Stimulated activated CD4-positive, alpha-beta T cell treated with anti-CD3 and anti-CD28 coated beads, Interleukin-12 subunit alpha, Interleukin-12 subunit beta, amount 100 ng/mL, for 4 hours (primary cell): Measurements from ENCODE around the gene SPOP.
"Not testable (repeated sequence)": the region's sequence is repeated elsewhere in the genome, so short reads cannot be mapped to it uniquely, and the experiment has no call there.

ENCODE experiments used
- DNase-seq: peaks from one replicate; pipeline ENCODE4 v3.0.0-alpha.2; 2020

SPOP gene

GRCh38 chr17:49694847-49695697 lies 17.2 kb upstream of the SPOP start:
- DNase-seq, result peak; percentile 71

- no peak for DNase-seq
Measured at GRCh38 chr17:49692751-49693150, 14.9 kb upstream of the SPOP start.

GRCh38 chr17:49691677-49692191 lies 13.8 kb upstream of the SPOP start:
- DNase-seq, result no peak

GRCh38 chr17:49691086-49691676 lies 13.3 kb upstream of the SPOP start:
- no peak for DNase-seq

- no peak for DNase-seq
Measured at GRCh38 chr17:49690256-49690655, 12.4 kb upstream of the SPOP start.

GRCh38 chr17:49688848-49689247 lies 11.0 kb upstream of the SPOP start:
- DNase-seq, result no peak

GRCh38 chr17:49687878-49688491 lies 10.1 kb upstream of the SPOP start:
- DNase-seq, result no peak

- DNase-seq, result no peak
Measured at GRCh38 chr17:49681106-49681979, 3.4 kb upstream of the SPOP start.

GRCh38 chr17:49680314-49680713 lies 2.4 kb upstream of the SPOP start:
- DNase-seq, result no peak

GRCh38 chr17:49677134-49677932 lies 564 bp downstream of the SPOP start:
- DNase-seq, result peak; percentile 97

GRCh38 chr17:49676276-49676868 lies 1.5 kb downstream of the SPOP start:
- no peak for DNase-seq

- no peak for DNase-seq
Measured at GRCh38 chr17:49674507-49674906, 3.4 kb downstream of the SPOP start.

GRCh38 chr17:49673679-49674078 lies 4.2 kb downstream of the SPOP start:
- DNase-seq, result not testable (repeated sequence)

- no peak for DNase-seq
Measured at GRCh38 chr17:49670641-49671040, 7.3 kb downstream of the SPOP start.

GRCh38 chr17:49670002-49670401 lies 7.9 kb downstream of the SPOP start:
- DNase-seq, result no peak

GRCh38 chr17:49667854-49668253 lies 10.0 kb downstream of the SPOP start:
- DNase-seq, result no peak

GRCh38 chr17:49664706-49665211 lies 13.1 kb downstream of the SPOP start:
- DNase-seq, result no peak

GRCh38 chr17:49659661-49660382 lies 18.1 kb downstream of the SPOP start:
- DNase-seq, result no peak

GRCh38 chr17:49656247-49656646 lies 21.6 kb downstream of the SPOP start:
- DNase-seq, result no peak

GRCh38 chr17:49647256-49647585 lies 30.7 kb downstream of the SPOP start:
- DNase-seq, result no peak
